HG03060 (cell line): ENCODE data around the gene MACROD2.
"Not testable (repeated sequence)": the region's sequence is repeated elsewhere in the genome, so short reads cannot be mapped to it uniquely, and the experiment has no call there.

Experiments
- ATAC-seq: cut with Tn5 transposase; IDR thresholded peaks from one replicate; pipeline ENCODE4 v1.9.1; 2021; ENCODE audit warnings: low read depth, moderate number of reproducible peaks; ENCODE audit not compliant: unreplicated experiment

The MACROD2 gene

GRCh38 chr20:15491575-15491974 lies 1496.3 kb downstream of the MACROD2 start:
- no peak for ATAC-seq

DNA sequence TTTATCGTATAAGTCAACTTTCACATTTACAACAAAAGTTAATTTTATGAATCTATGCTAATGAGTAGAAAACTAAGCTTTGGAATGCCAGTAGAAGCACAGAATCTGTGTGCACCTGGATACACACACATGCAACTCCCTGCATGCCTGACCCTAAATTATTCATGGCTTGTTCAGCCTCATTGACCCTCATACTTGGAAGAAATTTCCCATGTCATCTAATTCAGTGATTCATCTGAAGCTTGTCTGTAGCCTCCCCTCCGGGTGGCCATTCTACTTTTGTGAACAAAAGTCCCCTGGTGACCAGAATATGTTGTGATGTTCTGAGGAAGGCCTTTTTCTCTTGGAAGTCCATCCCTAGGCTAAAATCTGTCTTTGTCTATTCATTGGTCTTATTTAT lies 1499.5 kb downstream of the MACROD2 start:
- no peak for ATAC-seq

GRCh38 chr20:15496501-15497039 lies 1501.3 kb downstream of the MACROD2 start:
- ATAC-seq: no peak

- no peak for ATAC-seq
Observed at GRCh38 chr20:15498926-15499325, 1503.6 kb downstream of the MACROD2 start.

DNA sequence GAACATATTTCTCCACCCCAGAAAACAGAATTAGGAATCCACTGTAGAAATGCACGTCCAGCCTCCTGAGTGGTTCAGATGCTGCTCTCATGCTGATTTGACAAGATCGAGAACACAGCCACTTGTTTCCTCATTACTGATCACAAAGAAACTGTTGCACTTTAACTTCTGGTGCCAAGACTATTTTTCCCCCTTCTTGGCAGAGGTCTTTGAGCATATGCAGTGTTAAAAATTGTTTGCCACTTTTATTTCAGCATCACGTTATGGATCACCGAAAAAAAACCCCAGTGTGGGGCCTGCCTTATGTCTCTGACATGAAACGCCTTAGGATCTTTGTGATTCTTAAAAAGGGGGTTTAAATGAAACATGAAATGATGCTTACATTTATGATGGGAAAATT lies 1511.0 kb downstream of the MACROD2 start:
- no peak for ATAC-seq

DNA sequence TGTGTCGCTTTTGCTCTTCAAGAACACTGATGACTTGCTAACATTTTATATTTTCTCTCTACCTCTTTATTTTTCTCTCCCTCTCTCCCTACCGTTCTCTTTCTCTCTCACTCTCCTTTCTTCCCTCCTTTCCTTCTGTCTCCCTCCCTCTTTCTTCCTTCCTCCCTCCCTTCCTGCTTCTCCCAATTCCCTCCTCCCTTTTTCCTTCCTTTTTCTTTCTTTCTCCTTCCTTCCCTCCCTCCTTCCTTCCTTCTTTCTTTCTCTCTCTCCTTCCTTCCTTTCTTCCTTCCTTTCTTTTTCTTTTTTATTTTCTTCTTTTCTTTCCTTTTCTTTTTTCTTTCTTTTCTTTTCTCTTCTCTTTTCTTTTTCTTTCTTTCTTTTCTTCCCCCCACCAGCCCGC lies 1511.8 kb downstream of the MACROD2 start:
- ATAC-seq: no peak

DNA sequence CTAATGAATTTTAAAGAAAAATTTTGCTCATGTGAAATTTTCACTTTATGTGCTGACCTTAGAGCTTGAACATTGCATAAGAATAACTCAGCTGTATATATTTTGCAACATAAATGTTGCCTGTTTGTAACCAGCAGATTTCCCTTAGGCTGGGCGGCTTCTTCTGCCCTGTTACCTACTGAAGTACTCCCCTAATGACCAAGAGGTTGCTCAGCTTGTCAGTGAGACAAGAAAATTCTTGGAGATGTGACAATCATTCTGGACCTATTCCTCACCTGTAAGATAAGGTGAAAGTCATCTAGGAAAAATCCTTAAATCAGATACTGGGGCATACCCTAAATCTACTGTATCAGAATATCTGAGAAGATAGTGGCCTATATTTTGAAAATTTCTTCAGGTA lies 1516.2 kb downstream of the MACROD2 start:
- ATAC-seq: no peak

DNA sequence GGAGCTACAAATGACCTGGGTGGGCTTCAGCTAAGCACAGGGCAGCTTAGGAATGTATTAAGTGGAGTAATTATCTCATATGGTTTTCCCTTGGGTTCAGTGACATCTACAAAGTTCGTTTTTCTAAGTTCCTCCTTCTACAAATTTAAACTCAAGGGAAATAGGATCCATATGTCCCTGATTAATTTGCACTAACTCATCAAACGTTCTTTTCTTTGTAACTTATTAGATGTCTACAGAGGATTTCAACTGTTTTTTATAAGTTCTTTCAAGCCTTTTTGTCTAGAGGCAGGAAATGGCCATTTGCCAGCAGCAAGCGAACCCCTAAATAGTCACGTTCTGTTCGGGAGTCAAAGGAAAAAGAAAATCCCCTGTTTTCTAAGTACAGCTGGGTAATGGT lies 1517.6 kb downstream of the MACROD2 start:
- no peak for ATAC-seq

DNA sequence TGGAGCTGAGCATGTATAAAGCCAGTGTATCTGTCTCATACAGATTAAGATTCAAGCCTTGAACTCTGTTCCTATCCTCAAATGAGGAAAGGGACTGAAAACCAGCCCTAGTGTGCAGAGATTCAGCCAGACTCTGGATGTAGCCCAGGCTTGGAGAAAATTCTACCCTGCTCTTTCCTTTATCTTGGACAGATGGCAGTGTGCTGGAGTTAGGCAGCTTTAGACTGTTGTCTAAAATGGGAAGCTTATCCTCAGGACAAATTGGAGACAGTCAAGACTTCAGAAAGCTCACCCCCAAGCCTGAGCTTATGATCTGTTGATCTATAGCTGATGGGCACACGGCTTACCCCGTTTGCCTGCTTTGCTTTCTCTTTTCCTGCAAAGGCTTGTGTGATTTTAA lies 1520.4 kb downstream of the MACROD2 start:
- no peak for ATAC-seq

- ATAC-seq: no peak
Observed at GRCh38 chr20:15520930-15521524, 1525.7 kb downstream of the MACROD2 start.

GRCh38 chr20:15523400-15523799 lies 1528.1 kb downstream of the MACROD2 start:
- ATAC-seq: no peak

GRCh38 chr20:15528391-15529111 lies 1533.2 kb downstream of the MACROD2 start:
- ATAC-seq: no peak

- ATAC-seq: no peak
Observed at GRCh38 chr20:15535863-15536262, 1540.5 kb downstream of the MACROD2 start.

DNA sequence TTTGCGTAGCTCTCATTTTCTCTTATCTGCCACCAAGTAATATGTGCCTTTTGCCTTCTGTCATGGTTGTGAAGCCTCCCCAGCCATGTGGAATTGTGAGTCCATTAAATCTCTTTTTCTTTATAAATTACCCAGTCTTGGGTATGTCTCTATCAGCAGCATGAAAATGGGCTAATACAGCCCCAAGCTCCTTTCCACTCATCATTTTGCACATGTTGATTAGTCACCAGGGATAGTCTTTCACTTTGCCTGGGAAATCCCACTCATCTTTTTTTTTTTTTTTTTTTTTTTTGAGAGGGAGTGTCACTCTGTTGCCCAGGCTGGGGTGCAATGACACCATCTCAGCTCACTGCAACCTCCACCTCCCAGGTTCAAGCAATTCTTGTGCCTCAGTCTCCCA lies 1541.9 kb downstream of the MACROD2 start:
- not testable (repeated sequence) for ATAC-seq

GRCh38 chr20:15542655-15543054 lies 1547.3 kb downstream of the MACROD2 start:
- ATAC-seq: no peak

DNA sequence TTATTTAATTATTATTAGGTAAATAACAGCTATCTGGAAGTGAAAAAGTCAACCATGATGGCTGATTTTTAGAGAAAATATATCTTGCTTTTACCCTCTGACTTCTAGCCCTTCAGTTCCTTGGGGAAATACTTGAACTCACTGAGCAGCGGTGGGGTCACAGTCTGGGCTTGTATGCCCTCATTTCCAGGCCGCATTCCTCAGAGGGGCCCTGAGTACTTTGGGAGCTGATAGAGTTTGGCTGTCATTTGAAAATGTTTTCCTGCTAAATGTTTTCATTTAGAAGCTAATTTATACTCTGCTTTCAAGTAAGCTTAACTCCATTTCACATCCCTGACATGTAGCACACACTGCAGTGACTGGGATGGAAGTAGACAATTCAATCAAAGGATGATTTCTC lies 1549.4 kb downstream of the MACROD2 start:
- no peak for ATAC-seq

DNA sequence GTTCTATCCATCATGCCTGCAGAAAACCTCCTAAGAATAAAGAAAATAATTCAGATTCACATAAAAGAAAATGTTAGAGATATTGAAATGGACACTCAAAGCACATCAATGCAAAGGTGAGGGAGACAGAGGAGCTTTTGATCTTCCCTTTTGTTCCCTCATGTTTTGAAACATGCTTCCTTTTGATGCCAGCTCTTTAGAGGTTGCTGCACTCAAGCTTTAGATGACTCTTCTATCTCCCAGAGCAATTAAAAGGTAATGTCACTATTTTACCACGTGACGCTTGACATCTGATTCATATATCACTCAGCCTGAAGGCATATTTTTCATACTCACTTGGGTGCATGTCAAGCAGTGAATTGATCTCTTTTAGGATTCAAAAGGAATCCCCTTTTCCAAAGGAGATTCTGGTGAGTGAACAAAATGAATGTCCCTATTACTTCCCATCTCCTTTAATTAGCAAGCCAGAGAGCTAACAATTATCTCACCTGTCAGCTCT lies 1551.3 kb downstream of the MACROD2 start:
- no peak for ATAC-seq

DNA sequence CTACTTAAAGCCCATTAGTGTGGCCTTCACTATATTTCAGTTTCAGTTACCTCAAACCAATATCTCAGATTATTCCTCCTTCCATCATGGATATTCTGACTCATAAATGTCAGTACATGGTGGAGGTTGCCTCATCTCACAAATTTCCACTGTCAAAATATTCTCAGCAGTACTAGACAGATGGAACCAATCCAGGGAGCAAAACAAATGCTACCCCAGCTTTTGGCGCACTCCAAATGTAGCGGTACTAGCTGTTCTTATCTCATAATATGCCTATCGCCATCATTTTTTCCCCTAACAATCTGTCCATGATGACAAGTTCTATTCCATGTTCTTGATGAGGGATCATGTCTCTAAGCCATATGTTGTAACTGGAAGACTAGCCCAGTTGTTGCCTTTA lies 1551.8 kb downstream of the MACROD2 start:
- ATAC-seq: no peak

DNA sequence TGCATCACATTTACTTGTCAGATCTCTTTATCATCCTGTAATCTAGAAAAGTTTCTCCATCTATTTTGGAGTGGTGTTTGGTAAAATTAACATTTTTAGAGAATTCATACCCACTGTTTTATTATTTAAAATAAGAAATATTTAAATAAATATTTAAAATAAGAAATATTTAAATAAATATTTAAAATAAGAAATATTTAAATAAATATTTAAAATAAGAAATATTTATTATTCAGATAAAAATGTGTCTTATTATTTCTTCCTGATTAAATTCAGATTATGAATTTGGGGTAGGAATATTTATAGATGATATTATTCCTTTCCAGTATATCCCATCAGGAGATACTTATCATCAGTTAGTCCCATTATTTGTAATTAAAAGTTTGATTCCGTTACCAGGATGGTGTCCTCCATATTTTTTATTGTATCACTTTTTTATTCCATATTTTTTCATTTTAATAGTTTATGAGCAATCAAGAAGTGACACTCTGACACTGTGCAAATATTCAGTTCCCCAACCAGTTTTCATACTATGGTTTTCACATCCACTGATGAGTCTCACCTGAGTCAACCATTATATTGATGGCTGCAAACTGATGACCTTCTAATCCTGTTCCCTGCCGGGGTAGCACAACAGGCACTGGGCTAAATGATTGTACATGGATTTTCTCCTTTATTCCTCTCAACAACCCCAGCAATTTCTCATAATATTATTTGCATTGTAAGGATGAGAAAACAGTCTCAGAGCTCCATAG lies 1555.0 kb downstream of the MACROD2 start:
- ATAC-seq: no peak

GRCh38 chr20:15555913-15556312 lies 1560.6 kb downstream of the MACROD2 start:
- ATAC-seq: no peak

DNA sequence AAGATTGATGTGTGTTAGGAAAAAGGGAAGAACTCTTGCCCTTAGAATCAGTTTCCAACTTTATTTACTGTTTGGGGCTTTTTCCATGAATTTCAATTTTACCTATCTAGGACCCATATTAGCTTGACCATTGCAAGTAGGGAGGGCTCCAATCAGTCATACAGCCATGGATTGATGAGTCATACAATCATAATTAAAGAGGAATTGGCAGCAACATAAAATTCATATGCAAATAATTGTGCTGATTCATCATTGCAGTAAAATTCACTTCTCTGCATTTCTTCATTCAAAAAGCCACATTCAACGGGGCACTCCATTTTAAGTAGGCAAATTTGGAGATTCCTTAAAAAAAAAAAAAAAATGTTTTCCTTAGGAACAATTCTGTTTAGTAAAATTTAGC lies 1561.6 kb downstream of the MACROD2 start:
- ATAC-seq: no peak
